ENCODE results near the gene PLCH1. TPM values are rescaled to one million over a fixed set of nuclear protein-coding genes. Genes with fewer than 3 reads are reported as not detected.
"Not testable (repeated sequence)": the region's sequence is repeated elsewhere in the genome, so short reads cannot be mapped to it uniquely, and the experiment has no call there.

The PLCH1 gene
- total and polyA plus RNA-seq, 9 of the 15 experiments (the other 6 are each of a cell fraction or from before 2014, with no cell fraction given) = 0.17 to 0.62 (median 0.40) TPM

DNA sequence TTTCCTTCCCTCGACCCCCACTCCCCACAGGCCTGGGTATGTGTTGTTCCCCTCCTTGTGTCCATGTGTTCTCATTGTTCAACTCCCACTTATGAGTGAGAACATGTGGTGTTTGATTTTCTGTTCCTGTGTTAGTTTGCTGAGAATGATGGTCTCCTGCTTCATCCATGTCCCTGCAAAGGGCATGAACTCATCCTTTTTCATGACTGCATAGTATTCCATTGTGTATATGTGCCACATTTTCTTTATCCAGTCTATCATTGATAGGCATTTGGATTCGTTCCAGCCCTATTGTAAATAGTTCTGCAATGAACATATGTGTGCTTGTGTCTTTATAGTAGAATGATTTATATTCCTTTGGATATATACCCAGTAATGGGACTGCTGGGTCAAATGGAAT, 350.0 kb downstream of the PLCH1 start:
- H2AFZ ChIP-seq (ENCODE audit: low read depth, low read length); ATAC-seq; CTCF ChIA-PET (ENCODE audit: low intra/inter-chr PET ratio); H3K27ac ChIP-seq (ENCODE audit: extremely low read depth, low read depth, low read length); H3K4me3 ChIP-seq; H4K20me1 ChIP-seq (replicated peaks; ENCODE audit: control insufficient read depth, insufficient read depth, low read length); H3K9me3 ChIP-seq (replicated peaks; ENCODE audit: control insufficient read depth, insufficient read depth, low read depth, low read length); H3K79me2 ChIP-seq (ENCODE audit: control insufficient read depth, insufficient read depth, low read length); BruUV-seq (replicated peaks); H3K9ac ChIP-seq (ENCODE audit: insufficient read depth in 1 of 2, low read depth in 2 of 2, low read length in 2 of 2); H3K36me3 ChIP-seq (ENCODE audit: control insufficient read depth, insufficient read depth, low read length); FAIRE-seq; H3K4me1 ChIP-seq (replicated peaks in 1 of 2; ENCODE audit: control insufficient read depth in 2 of 2, insufficient read depth in 2 of 2, low read length in 2 of 2); H3K9me1 ChIP-seq (ENCODE audit: control insufficient read depth, insufficient read depth, low read length); in situ Hi-C loops (cut with MboI); H3K4me2 ChIP-seq (ENCODE audit: insufficient read depth, low read length); intact Hi-C loops (cut with micrococcal nuclease); DNase-seq (ENCODE audit: extremely low read depth in 1 of 4, low spot score in 3 of 4); H3K27me3 ChIP-seq (ENCODE audit: control insufficient read depth in 2 of 2, insufficient read depth in 2 of 2, low read length in 2 of 2): not testable (repeated sequence)
- 0% methylated on average over 2 of the region's 2 CpGs for WGBS (ENCODE audit: insufficient coverage, low coverage, missing lambda C conversion rate)
- POLR2A ChIA-PET = interaction anchor here (1.0 kb wide), 1 partner anchor 8 kb away, joined by 5 read pairs; no protein-coding TSS in a partner anchor
- TF ChIP-seq RBM25 (IDR thresholded peaks at IDR 0.05; ENCODE audit: low read depth, low read length, severe bottlenecking) = peak; percentile 42
- TF ChIP-seq KDM1A (IDR thresholded peaks at IDR 0.05) = 0 out of 4 replicates have a peak, but pooled peaks of 1 of the 2 experiments have one; percentile 26
- TF ChIP-seq BCOR (IDR thresholded peaks at IDR 0.05) = 0 out of 2 replicates have a peak, but pooled peaks have one; percentile 36
- peak; percentile 97 for TF ChIP-seq ZNF146 (CRISPR knock-in tag; IDR thresholded peaks at IDR 0.05; ENCODE audit: unreplicated experiment)

DNA sequence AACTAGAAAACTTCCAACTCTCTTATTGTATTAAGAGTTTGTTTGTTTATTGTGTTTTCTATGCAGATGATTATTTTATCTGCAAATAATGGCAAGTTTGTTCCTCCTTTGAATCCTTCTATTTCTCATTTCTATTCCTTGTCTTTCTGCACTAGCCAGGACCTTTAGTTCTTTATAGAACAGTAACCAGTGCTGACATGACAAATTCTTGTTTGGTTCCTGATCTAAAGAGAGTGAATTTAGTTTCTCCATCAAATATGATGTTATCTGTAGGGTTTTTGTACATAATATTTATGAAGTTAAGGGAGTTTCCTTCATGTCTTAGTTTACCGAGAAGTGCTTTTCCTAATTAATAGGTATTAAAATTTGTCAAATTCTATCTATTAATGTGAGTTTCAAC, 350.6 kb downstream of the PLCH1 start:
- H4K20me1 ChIP-seq (replicated peaks; ENCODE audit: control insufficient read depth, insufficient read depth, low read length) = no peaks in the 10 kb centered on the region
- no peak overlapping the region for H3K4me2 ChIP-seq (ENCODE audit: insufficient read depth, low read length)
- ATAC-seq = no peak
- 28% methylated on average over 1 of the region's 1 CpG for WGBS (ENCODE audit: insufficient coverage, low coverage, missing lambda C conversion rate)
- H3K9me1 ChIP-seq (ENCODE audit: control insufficient read depth, insufficient read depth, low read length) = no peaks in the 10 kb centered on the region
- H2AFZ ChIP-seq (ENCODE audit: low read depth, low read length) = no peak overlapping the region
- no peak overlapping the region for H3K27ac ChIP-seq (ENCODE audit: extremely low read depth, low read depth, low read length)
- no peaks in the 10 kb centered on the region for H3K79me2 ChIP-seq (ENCODE audit: control insufficient read depth, insufficient read depth, low read length)
- peaks cover 0 to 3% of the 10 kb centered on the region in 2 experiments; a peak in 2 of 5 replicates for H3K27me3 ChIP-seq (ENCODE audit: control insufficient read depth in 2 of 2, insufficient read depth in 2 of 2, low read length in 2 of 2)
- no peak for TF ChIP-seq TOE1 (IDR thresholded peaks at IDR 0.05; ENCODE audit: borderline replicate concordance)
- no peak for TF ChIP-seq TOE1 (CRISPR knock-in tag; IDR thresholded peaks at IDR 0.05; ENCODE audit: borderline replicate concordance, low read depth)
- TF ChIP-seq, protein P1, sequence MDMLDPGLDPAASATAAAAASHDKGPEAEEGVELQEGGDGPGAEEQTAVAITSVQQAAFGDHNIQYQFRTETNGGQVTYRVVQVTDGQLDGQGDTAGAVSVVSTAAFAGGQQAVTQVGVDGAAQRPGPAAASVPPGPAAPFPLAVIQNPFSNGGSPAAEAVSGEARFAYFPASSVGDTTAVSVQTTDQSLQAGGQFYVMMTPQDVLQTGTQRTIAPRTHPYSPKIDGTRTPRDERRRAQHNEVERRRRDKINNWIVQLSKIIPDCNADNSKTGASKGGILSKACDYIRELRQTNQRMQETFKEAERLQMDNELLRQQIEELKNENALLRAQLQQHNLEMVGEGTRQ (CRISPR knock-in tag; IDR thresholded peaks at IDR 0.05) = no peak
- TF ChIP-seq ZNF316 (IDR thresholded peaks at IDR 0.05) = peak; percentile 72
- no peak for TF ChIP-seq PHF20 (IDR thresholded peaks at IDR 0.05; ENCODE audit: partially characterized antibody)
- TF ChIP-seq C11orf30 (IDR thresholded peaks at IDR 0.05; ENCODE audit: low read depth) = peak; percentile 52; the same call in 1 of the 2 replicates
- no peak for TF ChIP-seq FOXM1 (IDR thresholded peaks at IDR 0.05; ENCODE audit: low read depth)
- no peak for TF ChIP-seq FOXM1 (CRISPR knock-in tag; IDR thresholded peaks at IDR 0.05; ENCODE audit: low read depth)
- peak; percentile 43; the same call in 1 of the 2 replicates for TF ChIP-seq MAFK (IDR thresholded peaks at IDR 0.05; ENCODE audit: low read length)
- TF ChIP-seq MAFG (tag; conservative IDR thresholded peaks at IDR 0.05) = 0 out of 2 replicates have a peak, but pooled peaks have one; percentile 19
- H3K9ac ChIP-seq (ENCODE audit: insufficient read depth in 1 of 2, low read depth in 2 of 2, low read length in 2 of 2) = no peak overlapping the region
- in situ Hi-C loops (cut with MboI) (no loop called here), intact Hi-C loops (cut with micrococcal nuclease) (no loop called here)
- no peak for FAIRE-seq
- H3K4me3 ChIP-seq = no peak overlapping the region
- ChIA-PET POLR2A (no interaction called here), CTCF (ENCODE audit: low intra/inter-chr PET ratio) (no interaction called here)
- no peaks in the 10 kb centered on the region for H3K4me1 ChIP-seq (replicated peaks in 1 of 2; ENCODE audit: control insufficient read depth in 2 of 2, insufficient read depth in 2 of 2, low read length in 2 of 2)
- DNase-seq (ENCODE audit: extremely low read depth in 1 of 4, low spot score in 3 of 4) = no peak
- no peaks in the 10 kb centered on the region for H3K36me3 ChIP-seq (ENCODE audit: control insufficient read depth, insufficient read depth, low read length)
- no TSS peak for BruUV-seq (replicated peaks)
- H3K9me3 ChIP-seq (replicated peaks; ENCODE audit: control insufficient read depth, insufficient read depth, low read depth, low read length) = no peaks in the 10 kb centered on the region

Data from K562 (cell line).